Brain microvascular endothelial cell (primary cell): ENCODE measurements around the gene CYBB.

Experiments
- DNase-seq: peaks from one replicate; pipeline ENCODE4 v3.0.0-alpha.2; 2020
- H3K27ac ChIP-seq: fragments of 250-450 bp; sonication (Bioruptor Pico); 2 replicates; pipeline ENCODE4 v1.5.1; 2020; ENCODE audit warnings: mild to moderate bottlenecking, moderate library complexity
- H3K27me3 ChIP-seq: fragments of 250-450 bp; sonication (Bioruptor Pico); replicated peaks from 2 replicates; pipeline ENCODE4 v1.5.1; 2020; ENCODE audit warnings: mild to moderate bottlenecking
- H3K36me3 ChIP-seq: fragments of 250-450 bp; sonication (Bioruptor Pico); replicated peaks from 2 replicates; pipeline ENCODE4 v1.5.1; 2020; ENCODE audit warnings: mild to moderate bottlenecking
- H3K4me3 ChIP-seq: 2 replicates; pipeline ENCODE4 v1.5.1; 2011; ENCODE audit warnings: low read depth, mild to moderate bottlenecking, control low read depth, low read length, moderate library complexity
- CTCF ChIP-seq: IDR thresholded peaks from 2 replicates; pipeline ENCODE4 v1.5.1; 2011; ENCODE audit warnings: low read depth, mild to moderate bottlenecking, moderate library complexity, low read length, control low read depth, inconsistent platforms; ENCODE audit errors: missing control alignments
- in situ Hi-C: cut with HindIII; loops from 2 replicates; pipeline ENCODE4 v1.10.0; 2017; ENCODE audit warnings: low sequenced_read_pairs, low pct_ligation_motif_present

The CYBB gene

GRCh38 chrX:37776987-37777325 is 2.9 kb upstream of the CYBB start:
- H3K27me3 ChIP-seq, result no peaks in the 10 kb centered on the region
- no peak for DNase-seq
- H3K27ac ChIP-seq, result no peak overlapping the region
- H3K4me3 ChIP-seq, result no peak overlapping the region
- H3K36me3 ChIP-seq, result no peaks in the 10 kb centered on the region
- TF ChIP-seq CTCF, result no peak
- in situ Hi-C loops, result no loop called here

- Histone ChIP-seq H3K27ac (no peak overlapping the region), H3K27me3 (no peaks in the 10 kb centered on the region), H3K4me3 (no peak overlapping the region), H3K36me3 (no peaks in the 10 kb centered on the region)
- in situ Hi-C loops, result no loop called here
- DNase-seq, result no peak
- no peak for TF ChIP-seq CTCF
These were observed 1.2 kb downstream of the CYBB start for GRCh38 chrX:37781081-37781480.

GRCh38 chrX:37781814-37782213 is 2.0 kb downstream of the CYBB start:
- in situ Hi-C loops, result no loop called here
- no peak for TF ChIP-seq CTCF
- no peaks in the 10 kb centered on the region for H3K27me3 ChIP-seq
- no peak overlapping the region for H3K4me3 ChIP-seq
- DNase-seq, result no peak
- no peak overlapping the region for H3K27ac ChIP-seq
- no peaks in the 10 kb centered on the region for H3K36me3 ChIP-seq

- Histone ChIP-seq H3K27ac (no peak overlapping the region), H3K27me3 (no peaks in the 10 kb centered on the region), H3K36me3 (no peaks in the 10 kb centered on the region), H3K4me3 (no peak overlapping the region)
- DNase-seq, result no peak
- TF ChIP-seq CTCF, result no peak
- in situ Hi-C loops, result no loop called here
These were observed 2.5 kb downstream of the CYBB start for GRCh38 chrX:37782359-37782758.

GRCh38 chrX:37783305-37783704 is 3.4 kb downstream of the CYBB start:
- Histone ChIP-seq H3K36me3 (no peaks in the 10 kb centered on the region), H3K27ac (no peak overlapping the region), H3K4me3 (no peak overlapping the region), H3K27me3 (no peaks in the 10 kb centered on the region)
- in situ Hi-C loops, result no loop called here
- no peak for DNase-seq
- no peak for TF ChIP-seq CTCF

- no peak for DNase-seq
- no peak for TF ChIP-seq CTCF
- no peaks in the 10 kb centered on the region for H3K27me3 ChIP-seq
- H3K36me3 ChIP-seq, result no peaks in the 10 kb centered on the region
- no peak overlapping the region for H3K4me3 ChIP-seq
- in situ Hi-C loops, result no loop called here
- no peak overlapping the region for H3K27ac ChIP-seq
These were observed 5.7 kb downstream of the CYBB start for GRCh38 chrX:37785569-37785968.
